Stimulated activated CD4-positive, alpha-beta T cell treated with anti-CD3 and anti-CD28 coated beads, Interleukin-2, amount 100 ng/mL, for 4 hours (primary cell): ENCODE results near the gene GRB7.

Source experiments
- DNase-seq: peaks from one replicate; pipeline ENCODE4 v3.0.0-alpha.2; 2020; ENCODE audit warnings: low read depth

GRB7 gene

GRCh38 chr17:39772987-39773934 lies 35.5 kb downstream of the GRB7 start:
- DNase-seq: no peak

- no peak for DNase-seq
Measured at GRCh38 chr17:39774047-39774446, 36.3 kb downstream of the GRB7 start.

- DNase-seq: no peak
Measured at GRCh38 chr17:39775031-39775430, 37.3 kb downstream of the GRB7 start.

GRCh38 chr17:39776252-39776651 lies 38.5 kb downstream of the GRB7 start:
- no peak for DNase-seq

GRCh38 chr17:39777534-39778365 lies 40.0 kb downstream of the GRB7 start:
- DNase-seq: no peak

GRCh38 chr17:39781031-39781860 lies 43.5 kb downstream of the GRB7 start:
- DNase-seq: no peak

- no peak for DNase-seq
Measured at GRCh38 chr17:39781861-39782213, 44.1 kb downstream of the GRB7 start.

- DNase-seq: no peak
Measured at GRCh38 chr17:39782481-39782880, 44.7 kb downstream of the GRB7 start.

GRCh38 chr17:39782980-39783379 lies 45.2 kb downstream of the GRB7 start:
- no peak for DNase-seq

GRCh38 chr17:39787041-39787440 lies 49.3 kb downstream of the GRB7 start:
- no peak for DNase-seq

- DNase-seq: no peak
Measured at GRCh38 chr17:39787743-39788484, 50.2 kb downstream of the GRB7 start.

- DNase-seq: no peak
Measured at GRCh38 chr17:39791111-39791992, 53.6 kb downstream of the GRB7 start.

GRCh38 chr17:39792526-39793221 lies 54.9 kb downstream of the GRB7 start:
- no peak for DNase-seq

GRCh38 chr17:39793301-39793872 lies 55.6 kb downstream of the GRB7 start:
- no peak for DNase-seq

- no peak for DNase-seq
Measured at GRCh38 chr17:39794249-39794970, 56.7 kb downstream of the GRB7 start.
